BLaER1 treated with 17β-estradiol and CSF1 and Interleukin-3, amounts not matched to agents 10 nM and 100 nM (cell line): ENCODE measurements around the gene ZNF322.

Experiments
- H3K27ac ChIP-seq, 11 experiments: shearing (Covaris generic); formaldehyde crosslinking; 2 replicates each; pipeline ENCODE4 v1.8.1; 2022
- H3K27me3 ChIP-seq, 11 experiments: shearing (Covaris generic); formaldehyde crosslinking; 2 replicates each; pipeline ENCODE4 v1.8.1; 2022
- H3K36me3 ChIP-seq, 11 experiments: shearing (Covaris generic); formaldehyde crosslinking; 2 replicates each; pipeline ENCODE4 v1.8.1; 2022
- H3K4me1 ChIP-seq, 10 experiments: shearing (Covaris generic); formaldehyde crosslinking; 2 replicates each; pipeline ENCODE4 v1.8.1; 2022
- H3K4me2 ChIP-seq, 11 experiments: shearing (Covaris generic); formaldehyde crosslinking; 2 replicates each; pipeline ENCODE4 v1.8.1; 2022
- H3K4me3 ChIP-seq, 10 experiments: shearing (Covaris generic); formaldehyde crosslinking; 2 replicates each; pipeline ENCODE4 v1.8.1; 2022
- H3K9ac ChIP-seq, 11 experiments: shearing (Covaris generic); formaldehyde crosslinking; 2 replicates each; pipeline ENCODE4 v1.8.1; 2022
- H3K9me3 ChIP-seq, 11 experiments: shearing (Covaris generic); formaldehyde crosslinking; replicated peaks in 1 of 11; 2 replicates each; pipeline ENCODE4 v1.8.1; 2022
- H4K20me1 ChIP-seq, 11 experiments: shearing (Covaris generic); formaldehyde crosslinking; 2 replicates each; pipeline ENCODE4 v1.8.1; 2022
- Cebpa-rat ChIP-seq, 11 experiments: shearing (Covaris generic); IDR thresholded peaks; 2 replicates each; pipeline ENCODE4 v1.8.1; 2022

ZNF322 gene

GRCh38 chr6:26660000-26660361 is 435 bp upstream of the ZNF322 start:
- Histone ChIP-seq H3K9me3 (peaks cover 0 to 19% (median 13%) of the 10 kb centered on the region in 11 experiments; a peak in 12 of 22 replicates), H3K4me2 (peak overlapping the region; percentile 63 to 93 (median 84)), H3K4me3 (peak overlapping the region; percentile 62 to 86 (median 82)), H3K36me3 (peaks cover 19 to 36% (median 31%) of the 10 kb centered on the region in 11 experiments), H3K27me3 (no peaks in the 10 kb centered on the region), H4K20me1 (peaks cover 0 to 12% (median 0%) of the 10 kb centered on the region in 11 experiments; a peak in 6 of 22 replicates), H3K9ac (peak overlapping the region; percentile 77 to 90 (median 85)), H3K27ac (peak overlapping the region; percentile 78 to 86 (median 84); a peak in 21 of 22 replicates), H3K4me1 (peaks cover 13 to 31% (median 18%) of the 10 kb centered on the region in 10 experiments)
- no peak for TF ChIP-seq Cebpa-rat (IDR thresholded peaks at IDR 0.05)

GRCh38 chr6:26657256-26657655 is 2.3 kb downstream of the ZNF322 start:
- H3K4me2 ChIP-seq: peak overlapping the region in 8 of 11 experiments; percentile 68 to 96 (median 88); a peak in 9 of 22 replicates
- H3K4me1 ChIP-seq: peaks cover 13 to 31% (median 18%) of the 10 kb centered on the region in 10 experiments
- no peak overlapping the region for H3K9ac ChIP-seq
- no peak overlapping the region for H3K27ac ChIP-seq
- peaks cover 47 to 63% (median 57%) of the 10 kb centered on the region in 11 experiments for H3K36me3 ChIP-seq
- H4K20me1 ChIP-seq: peaks cover 0 to 12% (median 0%) of the 10 kb centered on the region in 11 experiments; a peak in 6 of 22 replicates
- TF ChIP-seq Cebpa-rat (IDR thresholded peaks at IDR 0.05): no peak
- peak overlapping the region in 2 of 10 experiments; percentile 82 to 83; a peak in 3 of 20 replicates for H3K4me3 ChIP-seq
- no peaks in the 10 kb centered on the region for H3K27me3 ChIP-seq
- peaks cover 17 to 42% (median 35%) of the 10 kb centered on the region in 11 experiments; a peak in 20 of 22 replicates for H3K9me3 ChIP-seq

- no peaks in the 10 kb centered on the region for H3K27me3 ChIP-seq
- peaks cover 0 to 17% (median 0%) of the 10 kb centered on the region in 11 experiments; a peak in 8 of 22 replicates for H4K20me1 ChIP-seq
- TF ChIP-seq Cebpa-rat (IDR thresholded peaks at IDR 0.05): no peak
- no peak overlapping the region for H3K27ac ChIP-seq
- H3K4me1 ChIP-seq: peaks cover 5 to 18% (median 7%) of the 10 kb centered on the region in 10 experiments
- no peak overlapping the region for H3K4me2 ChIP-seq
- peaks cover 59 to 81% (median 75%) of the 10 kb centered on the region in 11 experiments for H3K9me3 ChIP-seq
- H3K36me3 ChIP-seq: peaks cover 87 to 100% (median 95%) of the 10 kb centered on the region in 11 experiments
- no peak overlapping the region for H3K9ac ChIP-seq
- no peak overlapping the region for H3K4me3 ChIP-seq
These were observed 6.5 kb downstream of the ZNF322 start for GRCh38 chr6:26653007-26653406.

DNA sequence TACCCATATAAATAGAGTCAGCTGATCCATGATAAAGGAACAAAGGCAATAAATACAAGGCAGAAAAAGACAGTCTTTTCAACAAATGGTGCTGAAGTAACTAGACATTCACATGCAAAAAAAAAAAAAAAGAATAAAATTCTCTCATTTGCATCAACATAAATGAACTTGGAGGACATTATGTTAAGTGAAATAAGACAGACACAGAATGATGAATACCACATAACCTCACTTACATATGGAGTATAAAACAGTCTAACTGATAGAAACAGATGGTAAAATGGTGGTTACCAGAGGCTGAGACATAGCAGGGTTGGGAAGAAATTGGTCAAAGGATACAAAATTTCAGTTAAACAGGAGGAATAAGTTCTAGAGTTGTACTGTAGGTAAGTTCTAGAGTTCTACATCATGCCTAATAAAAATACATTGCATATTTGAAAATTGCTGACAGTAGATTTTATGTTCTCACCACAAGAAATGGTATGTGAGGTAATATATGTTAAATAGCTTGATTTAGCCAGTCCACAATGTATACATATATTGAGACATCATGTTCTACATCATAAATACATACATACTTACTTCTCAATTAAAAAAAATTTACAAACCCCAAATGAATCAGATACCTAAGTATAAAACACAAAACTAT is 8.3 kb downstream of the ZNF322 start:
- Histone ChIP-seq H3K9ac (no peak overlapping the region), H3K4me1 (peaks cover 0 to under 1% (median 0%) of the 10 kb centered on the region in 10 experiments; a peak in 1 of 20 replicates), H3K27me3 (no peaks in the 10 kb centered on the region), H3K36me3 (peaks cover 82 to 99% (median 95%) of the 10 kb centered on the region in 11 experiments), H3K4me3 (no peak overlapping the region), H3K9me3 (peaks cover 74 to 96% (median 80%) of the 10 kb centered on the region in 11 experiments), H3K27ac (no peak overlapping the region), H4K20me1 (peaks cover 0 to 5% (median 0%) of the 10 kb centered on the region in 11 experiments; a peak in 4 of 22 replicates), H3K4me2 (no peak overlapping the region)
- TF ChIP-seq Cebpa-rat (IDR thresholded peaks at IDR 0.05): no peak

- Histone ChIP-seq H3K27me3 (no peaks in the 10 kb centered on the region), H3K36me3 (peaks cover 80 to 99% (median 94%) of the 10 kb centered on the region in 11 experiments)
These were observed 13.5 kb downstream of the ZNF322 start for GRCh38 chr6:26646074-26646473.

GRCh38 chr6:26640806-26641205 is 18.7 kb downstream of the ZNF322 start:
- Histone ChIP-seq H3K9me3 (peaks cover 79 to 84% (median 82%) of the 10 kb centered on the region in 11 experiments), H4K20me1 (no peaks in the 10 kb centered on the region), H3K9ac (no peak overlapping the region), H3K4me1 (no peaks in the 10 kb centered on the region), H3K27ac (no peak overlapping the region), H3K4me3 (0 out of 20 replicates have a peak overlapping the region, but pooled peaks of 2 of the 10 experiments have one; percentile 0 to 13), H3K27me3 (no peaks in the 10 kb centered on the region), H3K36me3 (peaks cover 74 to 79% (median 76%) of the 10 kb centered on the region in 11 experiments), H3K4me2 (no peak overlapping the region)
- TF ChIP-seq Cebpa-rat (IDR thresholded peaks at IDR 0.05): no peak

More at GRCh38 chr6:26646074-26646473, 13.5 kb downstream of the ZNF322 start:
- no peaks in the 10 kb centered on the region for H3K4me1 ChIP-seq
- no peak overlapping the region for H3K9ac ChIP-seq
- no peak overlapping the region for H3K4me2 ChIP-seq
- TF ChIP-seq Cebpa-rat (IDR thresholded peaks at IDR 0.05): no peak
- H3K9me3 ChIP-seq: peaks cover 92 to 99% (median 97%) of the 10 kb centered on the region in 11 experiments
- H3K27ac ChIP-seq: no peak overlapping the region
- H3K4me3 ChIP-seq: no peak overlapping the region
- H4K20me1 ChIP-seq: peaks cover 0 to 5% (median 0%) of the 10 kb centered on the region in 11 experiments; a peak in 2 of 22 replicates

GRCh38 chr6:26629359-26629758 is 30.2 kb downstream of the ZNF322 start:
- TF ChIP-seq Cebpa-rat (IDR thresholded peaks at IDR 0.05): no peak
- no peaks in the 10 kb centered on the region for H3K27me3 ChIP-seq

DNA sequence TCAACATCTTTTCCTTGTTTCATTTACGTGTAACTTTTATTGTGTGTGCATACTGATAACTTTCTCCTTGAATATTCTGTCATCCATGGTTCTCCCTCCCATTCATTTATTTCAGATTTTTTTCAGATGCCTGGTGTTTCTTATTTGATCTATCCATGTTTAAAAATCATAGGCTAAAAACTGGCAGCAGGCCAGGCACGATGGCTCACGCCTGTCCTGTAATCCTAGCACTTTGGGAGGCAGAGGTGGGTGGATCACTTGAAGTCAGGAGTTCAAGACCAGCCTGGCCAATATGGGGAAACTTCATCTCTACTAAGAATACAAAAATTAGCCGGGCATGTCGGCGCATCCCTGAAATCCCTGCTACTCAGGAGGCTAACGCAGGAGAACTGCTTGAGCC is 31.7 kb downstream of the ZNF322 start:
- Histone ChIP-seq H3K4me3 (no peak overlapping the region), H3K4me1 (peaks cover 0 to under 1% (median 0%) of the 10 kb centered on the region in 10 experiments; a peak in 1 of 20 replicates), H3K4me2 (no peak overlapping the region), H3K27me3 (no peaks in the 10 kb centered on the region), H3K36me3 (peaks cover 0 to 10% (median 3%) of the 10 kb centered on the region in 11 experiments; a peak in 9 of 22 replicates), H4K20me1 (no peaks in the 10 kb centered on the region), H3K9me3 (peaks cover 14 to 48% (median 21%) of the 10 kb centered on the region in 11 experiments; a peak in 21 of 22 replicates), H3K27ac (no peak overlapping the region), H3K9ac (no peak overlapping the region)
- TF ChIP-seq Cebpa-rat (IDR thresholded peaks at IDR 0.05): no peak

More at GRCh38 chr6:26629359-26629758, 30.2 kb downstream of the ZNF322 start:
- no peak overlapping the region for H3K4me2 ChIP-seq
- H3K9ac ChIP-seq: no peak overlapping the region
- H4K20me1 ChIP-seq: no peaks in the 10 kb centered on the region
- no peak overlapping the region for H3K4me3 ChIP-seq
- H3K36me3 ChIP-seq: peaks cover 11 to 24% (median 15%) of the 10 kb centered on the region in 11 experiments; a peak in 20 of 22 replicates
- no peak overlapping the region for H3K27ac ChIP-seq
- peaks cover 12 to 56% (median 19%) of the 10 kb centered on the region in 11 experiments for H3K9me3 ChIP-seq
- no peaks in the 10 kb centered on the region for H3K4me1 ChIP-seq

GRCh38 chr6:26624557-26624956 is 35.0 kb downstream of the ZNF322 start:
- no peak overlapping the region for H3K9ac ChIP-seq
- no peak overlapping the region for H3K27ac ChIP-seq
- no peaks in the 10 kb centered on the region for H3K27me3 ChIP-seq
- H3K4me1 ChIP-seq: peaks cover 0 to 3% (median 0%) of the 10 kb centered on the region in 10 experiments; a peak in 1 of 20 replicates
- no peaks in the 10 kb centered on the region for H4K20me1 ChIP-seq
- peaks cover 13 to 22% (median 21%) of the 10 kb centered on the region in 11 experiments; a peak in 21 of 22 replicates for H3K9me3 ChIP-seq
- H3K36me3 ChIP-seq: no peaks in the 10 kb centered on the region
- H3K4me2 ChIP-seq: no peak overlapping the region
- no peak for TF ChIP-seq Cebpa-rat (IDR thresholded peaks at IDR 0.05)
- H3K4me3 ChIP-seq: no peak overlapping the region
